ENCODE results near the gene ALK.

DNA sequence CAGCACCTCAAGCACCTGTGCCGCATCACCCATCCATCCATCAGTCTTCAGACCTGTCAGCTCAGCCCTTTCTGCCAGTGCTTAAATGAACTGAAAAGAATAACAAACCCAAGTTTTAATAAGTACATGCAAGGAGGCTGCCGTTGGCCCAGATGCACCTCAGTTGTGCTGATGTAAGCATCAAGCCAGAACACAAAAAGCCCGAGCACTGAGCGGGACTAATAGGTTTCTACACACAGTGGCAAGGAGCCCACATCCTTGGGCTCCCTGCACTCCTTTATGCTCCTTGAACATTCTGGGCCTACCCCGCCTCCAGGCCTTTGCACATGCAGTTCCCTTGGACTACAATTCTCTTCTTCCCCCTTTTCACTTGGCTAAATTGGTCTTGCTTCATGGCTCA is 165.6 kb downstream of the ALK start:
- TF ChIP-seq EZH2 (IDR thresholded peaks at IDR 0.05; ENCODE audit: borderline replicate concordance, low read depth, low read length, severe bottlenecking) (no peak), CTCF (IDR thresholded peaks at IDR 0.05; ENCODE audit: borderline replicate concordance, extremely low read depth, low read length, poor library complexity, severe bottlenecking) (no peak)

All from DND-41 (cell line).